Activated CD8-positive, alpha-beta memory T cell treated with anti-CD3 and anti-CD28 coated beads, Interleukin-2, amount 50 U/mL, for 4 hours (primary cell): ENCODE data around the gene SEMA6B.
"Not testable (repeated sequence)": the region's sequence is repeated elsewhere in the genome, so short reads cannot be mapped to it uniquely, and the experiment has no call there.

Source experiments
- DNase-seq: peaks from one replicate; pipeline ENCODE4 v3.0.0-alpha.2; 2020

SEMA6B gene, protein sequence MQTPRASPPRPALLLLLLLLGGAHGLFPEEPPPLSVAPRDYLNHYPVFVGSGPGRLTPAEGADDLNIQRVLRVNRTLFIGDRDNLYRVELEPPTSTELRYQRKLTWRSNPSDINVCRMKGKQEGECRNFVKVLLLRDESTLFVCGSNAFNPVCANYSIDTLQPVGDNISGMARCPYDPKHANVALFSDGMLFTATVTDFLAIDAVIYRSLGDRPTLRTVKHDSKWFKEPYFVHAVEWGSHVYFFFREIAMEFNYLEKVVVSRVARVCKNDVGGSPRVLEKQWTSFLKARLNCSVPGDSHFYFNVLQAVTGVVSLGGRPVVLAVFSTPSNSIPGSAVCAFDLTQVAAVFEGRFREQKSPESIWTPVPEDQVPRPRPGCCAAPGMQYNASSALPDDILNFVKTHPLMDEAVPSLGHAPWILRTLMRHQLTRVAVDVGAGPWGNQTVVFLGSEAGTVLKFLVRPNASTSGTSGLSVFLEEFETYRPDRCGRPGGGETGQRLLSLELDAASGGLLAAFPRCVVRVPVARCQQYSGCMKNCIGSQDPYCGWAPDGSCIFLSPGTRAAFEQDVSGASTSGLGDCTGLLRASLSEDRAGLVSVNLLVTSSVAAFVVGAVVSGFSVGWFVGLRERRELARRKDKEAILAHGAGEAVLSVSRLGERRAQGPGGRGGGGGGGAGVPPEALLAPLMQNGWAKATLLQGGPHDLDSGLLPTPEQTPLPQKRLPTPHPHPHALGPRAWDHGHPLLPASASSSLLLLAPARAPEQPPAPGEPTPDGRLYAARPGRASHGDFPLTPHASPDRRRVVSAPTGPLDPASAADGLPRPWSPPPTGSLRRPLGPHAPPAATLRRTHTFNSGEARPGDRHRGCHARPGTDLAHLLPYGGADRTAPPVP

DNA sequence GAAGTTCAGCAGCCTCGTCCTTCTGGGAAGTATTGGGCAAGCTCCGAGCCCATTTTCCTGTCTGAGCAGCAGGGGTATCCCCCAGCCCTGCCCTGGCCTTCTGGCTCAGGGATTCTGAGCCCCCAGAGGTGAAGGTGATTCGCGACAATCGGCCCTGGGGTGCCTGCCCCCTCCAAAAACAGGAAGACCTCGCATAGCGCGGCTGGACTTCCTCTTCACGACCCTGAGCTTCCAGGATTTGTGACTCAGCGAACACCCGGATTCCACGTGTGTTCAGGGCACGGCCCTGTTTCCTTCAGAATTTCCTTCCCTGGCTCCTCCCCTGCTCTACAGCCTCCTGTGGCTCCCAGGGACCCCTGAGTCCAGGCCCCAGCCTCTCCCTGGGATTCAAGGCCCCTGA is at the start of gene SEMA6B:
Gene SEMA6B, minus strand, starts transcription at position 116 of the 400 bp plus-strand sequence. CDS start 1,227 bp downstream, outside the sequence.
- no peak for DNase-seq

DNA sequence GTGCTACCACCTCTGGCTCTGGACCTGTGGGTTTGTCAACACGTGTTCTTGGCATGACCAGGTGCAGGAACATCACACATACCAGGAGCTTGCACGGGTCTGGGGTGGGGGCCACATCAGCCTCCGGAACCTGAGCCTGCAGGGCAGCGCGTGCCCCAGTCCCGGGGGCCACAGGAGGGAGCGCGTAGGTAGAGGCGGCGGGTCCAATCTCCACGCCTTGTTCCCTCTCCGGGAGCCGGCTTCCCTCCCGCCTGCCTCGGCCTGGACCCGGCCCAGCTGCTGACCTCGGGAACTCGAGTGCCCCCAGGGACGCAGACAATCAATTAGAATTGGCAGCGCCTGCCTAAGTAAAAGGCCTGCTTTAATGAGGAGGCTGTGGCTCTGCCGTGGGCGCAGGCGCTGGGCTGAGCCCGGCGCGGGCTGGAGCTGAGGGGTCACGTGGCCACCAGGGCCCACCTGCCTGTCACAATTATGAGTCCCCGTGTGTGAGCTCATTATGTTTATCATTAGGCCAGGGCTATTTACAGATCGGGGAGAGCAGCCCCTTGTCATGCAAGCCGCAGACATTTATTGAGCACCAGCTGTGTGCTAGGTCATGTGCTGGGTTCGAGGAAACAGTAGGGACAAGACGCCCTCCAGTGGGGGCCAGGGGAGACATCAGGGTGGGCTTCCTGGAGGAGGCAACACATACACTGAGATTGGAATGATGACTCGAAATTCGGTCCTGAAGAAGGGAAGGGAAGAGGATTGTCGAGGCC is 47.6 kb upstream of the SEMA6B start:
- DNase-seq, result no peak

GRCh38 chr19:4606181-4606580 is 46.7 kb upstream of the SEMA6B start:
- DNase-seq, result no peak

GRCh38 chr19:4604912-4605311 is 45.4 kb upstream of the SEMA6B start:
- DNase-seq, result no peak

GRCh38 chr19:4602915-4603314 is 43.4 kb upstream of the SEMA6B start:
- DNase-seq, result no peak

DNA sequence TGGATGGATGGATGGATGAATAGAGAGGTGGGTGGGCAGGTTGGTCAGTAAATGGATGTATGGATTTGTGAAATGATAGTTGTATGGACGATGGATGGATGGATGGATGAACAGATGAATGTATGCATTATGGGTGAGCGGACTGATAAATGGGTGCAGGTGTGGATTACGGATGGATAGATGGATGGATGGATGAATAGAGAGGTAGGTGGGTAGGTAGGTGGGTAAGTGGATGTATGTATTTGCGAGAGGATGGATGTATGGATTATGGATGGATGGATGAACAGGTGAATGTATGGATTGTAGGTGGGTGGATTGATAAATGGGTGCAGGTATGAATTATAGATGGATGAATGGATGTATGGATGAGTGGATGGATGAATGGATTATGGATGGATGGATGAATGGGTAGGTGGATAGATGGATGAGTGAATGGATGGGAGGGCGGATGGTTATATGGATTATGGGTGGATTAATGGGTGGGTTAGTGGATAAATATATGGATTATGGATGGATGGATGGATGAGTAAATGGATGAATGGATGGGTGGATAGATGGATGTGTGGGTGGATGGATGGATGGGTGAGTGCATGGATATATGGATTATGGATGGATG is 42.8 kb upstream of the SEMA6B start:
- DNase-seq, result no peak

DNA sequence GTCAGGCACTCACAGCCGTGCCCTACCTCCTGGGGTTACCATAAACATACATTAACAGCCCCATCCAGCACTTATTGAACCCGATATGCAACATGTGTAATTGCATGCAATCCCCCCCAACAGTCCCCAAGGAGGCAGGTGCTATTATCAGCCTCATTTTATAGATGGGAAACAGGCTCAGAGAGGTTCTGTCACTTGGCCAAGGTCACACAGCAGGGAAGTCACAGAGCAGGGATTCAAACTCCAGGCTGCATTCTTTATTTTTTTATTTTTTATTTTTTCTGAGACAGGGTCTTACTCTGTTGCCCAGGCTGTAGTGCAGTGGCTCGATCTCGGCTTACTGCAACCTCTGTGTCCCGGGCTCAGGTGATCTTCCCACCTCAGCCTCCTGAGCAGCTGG is 41.4 kb upstream of the SEMA6B start:
- no peak for DNase-seq

DNA sequence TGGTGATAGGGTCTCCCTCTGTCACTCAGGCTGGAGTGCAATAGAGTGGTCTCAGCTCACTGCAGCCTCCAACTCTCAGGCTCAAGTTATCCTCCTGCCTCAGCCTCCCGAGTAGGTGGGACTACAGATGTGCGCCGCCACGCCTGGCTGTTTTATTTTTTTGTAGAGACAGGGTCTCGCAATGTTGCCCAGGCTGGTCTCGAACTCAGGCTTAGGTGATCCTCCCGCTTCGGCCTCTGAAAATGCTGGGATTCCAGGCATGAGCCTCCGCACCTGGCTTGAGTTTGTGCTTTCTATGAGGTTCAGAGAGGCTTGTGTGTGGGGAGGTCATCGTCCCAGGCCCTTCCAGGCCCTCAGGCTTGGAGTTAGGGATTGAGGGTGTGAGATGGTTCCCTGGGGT is 40.6 kb upstream of the SEMA6B start:
- DNase-seq, result no peak

DNA sequence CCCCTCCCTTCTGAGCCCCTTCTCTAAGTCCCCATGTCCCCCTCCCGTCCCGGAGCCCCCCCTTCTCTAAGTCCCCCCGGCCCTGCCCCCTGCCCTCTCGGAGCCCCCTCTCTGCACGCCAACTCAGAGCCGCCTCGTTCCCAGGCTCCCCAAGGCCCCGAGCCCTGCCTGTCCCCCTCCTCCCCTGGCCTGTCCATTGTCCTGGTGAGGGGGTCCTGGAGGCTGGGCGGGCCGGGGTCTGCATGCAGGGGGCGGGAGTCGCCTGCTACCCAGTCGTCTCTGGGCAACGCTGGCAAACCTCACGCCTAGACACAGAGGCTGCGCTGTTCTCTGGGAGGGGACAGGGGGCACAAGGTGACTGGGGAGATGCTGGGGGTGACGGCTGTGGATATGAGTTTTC is 39.2 kb upstream of the SEMA6B start:
- no peak for DNase-seq

DNA sequence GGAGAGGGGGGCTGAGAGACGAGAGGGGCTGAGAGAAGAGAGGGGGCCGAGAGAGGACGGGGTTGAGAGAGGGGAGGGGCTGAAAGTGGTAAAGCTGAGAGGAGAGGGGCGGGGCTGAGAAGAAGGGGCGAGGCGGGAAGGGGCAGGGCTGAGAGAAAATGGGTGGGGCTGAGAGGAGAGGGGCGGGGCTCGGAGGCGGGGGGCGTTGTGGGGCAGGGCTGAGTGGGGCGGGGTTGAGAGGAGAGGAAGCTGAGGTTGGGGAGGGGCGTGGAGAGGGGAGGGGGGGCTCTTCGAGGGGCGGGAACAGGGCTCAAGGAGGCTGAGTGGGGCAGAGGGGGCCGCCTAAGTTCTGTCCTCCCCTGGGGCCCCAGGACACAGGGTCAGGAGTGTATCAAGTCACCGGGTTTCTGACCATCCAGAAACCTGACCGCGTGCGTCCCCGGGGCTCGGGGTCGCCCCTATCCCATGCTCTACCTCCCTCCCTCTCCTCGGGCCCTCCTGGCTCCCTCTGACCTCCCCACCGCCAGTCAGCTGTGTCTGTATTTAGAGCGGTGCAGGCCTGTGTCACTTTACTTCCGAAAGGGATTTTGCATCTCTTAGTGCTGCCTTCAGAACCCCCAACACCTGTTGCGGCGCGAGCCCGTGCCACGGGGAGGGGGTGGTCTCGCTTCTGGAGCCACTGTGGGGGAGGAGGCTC is 38.6 kb upstream of the SEMA6B start:
- DNase-seq, result peak; percentile 30

- DNase-seq, result no peak
These were observed 37.9 kb upstream of the SEMA6B start for GRCh38 chr19:4597278-4597974.

GRCh38 chr19:4596033-4596904 is 36.8 kb upstream of the SEMA6B start:
- DNase-seq, result no peak

DNA sequence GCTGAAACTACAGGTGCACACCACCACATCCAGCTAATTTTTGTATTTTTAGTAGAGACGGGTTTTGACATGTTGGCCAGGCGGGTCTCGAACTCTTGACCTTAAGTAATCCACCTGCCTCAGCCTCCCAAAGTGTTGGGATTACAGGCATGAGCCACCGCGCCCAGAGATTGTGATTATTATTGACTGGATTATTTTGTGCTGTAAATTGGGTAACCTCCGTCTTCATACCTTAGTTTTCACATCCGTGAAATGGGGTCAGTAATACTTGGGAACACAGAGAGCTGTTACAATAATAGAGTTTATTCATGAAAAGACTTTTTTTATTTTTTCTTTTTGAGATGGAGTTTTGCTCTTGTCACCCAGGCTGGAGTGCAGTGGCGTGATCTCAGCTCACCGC is 35.7 kb upstream of the SEMA6B start:
- not testable (repeated sequence) for DNase-seq

GRCh38 chr19:4594201-4594600 is 34.7 kb upstream of the SEMA6B start:
- no peak for DNase-seq

DNA sequence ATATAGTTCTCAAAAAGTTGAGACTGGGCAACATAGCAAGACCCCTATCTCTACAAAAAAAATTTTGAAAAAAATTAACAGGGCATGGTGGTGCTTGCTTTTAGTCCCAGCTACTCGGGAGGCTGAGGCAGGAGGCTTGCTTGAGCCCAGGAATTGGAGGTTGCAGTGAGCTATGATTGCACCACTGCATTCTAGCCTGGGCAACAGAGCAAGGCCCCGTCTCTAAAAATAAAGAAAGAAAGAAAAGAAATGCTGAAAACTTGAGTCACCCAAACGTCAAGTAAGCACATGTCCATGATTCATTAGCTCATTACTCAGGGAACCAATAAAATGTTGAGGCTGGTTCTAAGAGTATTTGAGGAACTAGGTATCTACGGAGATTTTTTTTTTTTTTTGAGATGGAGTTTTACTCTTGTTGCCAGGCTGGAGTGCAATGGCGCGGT is 33.9 kb upstream of the SEMA6B start:
- no peak for DNase-seq

GRCh38 chr19:4592445-4592844 is 33.0 kb upstream of the SEMA6B start:
- DNase-seq, result no peak

DNA sequence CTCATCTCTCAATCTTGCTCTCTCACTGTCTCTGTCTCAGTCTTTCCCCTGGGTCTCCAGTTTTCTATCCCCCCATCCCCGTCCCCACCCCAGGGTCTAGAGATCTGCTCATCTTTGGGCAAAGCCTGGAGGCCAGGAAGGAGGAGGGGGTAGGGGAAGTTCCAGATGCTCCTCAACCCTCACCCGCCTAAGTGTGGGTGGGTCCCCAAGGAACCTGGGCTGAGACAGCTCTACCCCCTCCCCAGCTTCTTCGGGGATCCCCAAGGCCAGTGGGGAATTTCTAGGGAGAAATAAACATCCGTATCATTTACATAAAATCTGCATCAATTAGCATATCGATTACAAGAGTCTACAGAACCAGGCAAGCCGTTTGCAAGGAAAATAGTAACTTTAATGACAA is 31.8 kb upstream of the SEMA6B start:
- DNase-seq, result no peak

- no peak for DNase-seq
These were observed 31.1 kb upstream of the SEMA6B start for GRCh38 chr19:4590559-4590958.

DNA sequence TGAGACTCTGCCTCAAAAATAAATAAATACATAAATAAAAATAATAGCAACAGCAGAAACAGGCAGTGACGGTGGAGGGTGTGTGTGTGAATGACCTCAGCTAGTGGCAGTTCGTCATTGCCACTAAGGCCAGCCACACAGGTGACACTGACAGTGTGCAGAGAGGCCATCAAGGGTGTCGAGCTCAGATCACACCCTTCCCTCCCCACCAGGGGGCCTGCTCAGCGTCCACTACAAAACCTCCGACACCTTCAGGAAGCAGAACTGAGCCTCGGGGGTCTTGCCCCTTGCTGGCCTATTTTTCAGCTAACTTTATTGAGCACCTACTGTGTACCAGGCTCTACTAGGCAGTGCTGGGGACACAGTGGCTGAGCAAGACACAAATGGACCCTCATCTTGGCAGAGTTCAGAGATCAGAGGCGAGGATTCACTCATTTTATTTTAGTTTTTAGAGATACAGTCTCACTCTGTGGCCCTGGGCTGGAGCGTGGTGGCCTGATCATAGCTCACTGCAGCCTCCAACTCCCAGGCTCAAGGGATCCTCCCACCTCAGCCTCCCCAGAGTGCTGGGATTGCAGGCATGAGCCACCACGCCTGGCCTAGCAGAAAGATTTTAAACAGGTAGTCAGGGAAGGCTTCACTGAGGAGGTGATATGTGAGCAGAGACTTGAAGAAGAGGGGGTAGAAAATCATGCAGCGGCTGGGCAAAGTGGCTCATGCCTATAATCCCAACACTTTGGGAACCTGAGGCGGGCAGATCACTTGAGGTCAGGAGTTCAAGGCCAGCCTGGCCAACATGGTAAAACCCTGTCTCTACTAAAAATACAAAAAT is 30.3 kb upstream of the SEMA6B start:
- DNase-seq, result no peak
